H9 (cell line): ENCODE measurements around the gene SLC6A19. TPM values are rescaled to one million over a fixed set of nuclear protein-coding genes. Genes with fewer than 3 reads are reported as not detected.
A peak's percentile ranks its signal among the peaks of the same experiment; 100 is the strongest.

Experiments used
- DNase-seq: peaks from one replicate; pipeline ENCODE4 v3.0.0-alpha.2; 2017
- H2AFZ ChIP-seq: one replicate; pipeline ENCODE4 v1.6.1; 2013; ENCODE audit warnings: mild to moderate bottlenecking, low read length, control low read depth, moderate library complexity
- H2AK5ac ChIP-seq: 2 replicates; pipeline ENCODE4 v1.6.1; 2013; ENCODE audit warnings: low read length, control low read depth, mixed read lengths; ENCODE audit not compliant: insufficient read length
- H2BK120ac ChIP-seq: one replicate; pipeline ENCODE4 v1.6.1; 2013; ENCODE audit warnings: low read depth, mild to moderate bottlenecking, low read length, control low read depth, inconsistent platforms; ENCODE audit not compliant: poor library complexity, severe bottlenecking
- H2BK12ac ChIP-seq: 2 replicates; pipeline ENCODE4 v1.6.1; 2013; ENCODE audit warnings: low read length, control low read depth, mixed read lengths, low read depth; ENCODE audit not compliant: insufficient read length
- H2BK15ac ChIP-seq: 2 replicates; pipeline ENCODE4 v1.6.1; 2013; ENCODE audit warnings: low read depth, low read length, control low read depth
- H2BK20ac ChIP-seq: one replicate; pipeline ENCODE4 v1.6.1; 2013; ENCODE audit warnings: low read depth, mild to moderate bottlenecking, low read length, control low read depth, inconsistent platforms; ENCODE audit not compliant: poor library complexity, severe bottlenecking
- H2BK5ac ChIP-seq: 2 replicates; pipeline ENCODE4 v1.6.1; 2013; ENCODE audit warnings: low read length, control low read depth, mixed read lengths; ENCODE audit not compliant: insufficient read length
- H3K14ac ChIP-seq: 2 replicates; pipeline ENCODE4 v1.6.1; 2013; ENCODE audit warnings: low read length, control low read depth; ENCODE audit not compliant: insufficient read depth
- H3K18ac ChIP-seq: 2 replicates; pipeline ENCODE4 v1.6.1; 2013; ENCODE audit warnings: low read depth, mild to moderate bottlenecking, mixed read lengths, low read length, control low read depth; ENCODE audit not compliant: insufficient read length
- H3K23ac ChIP-seq: 2 replicates; pipeline ENCODE4 v1.6.1; 2013; ENCODE audit warnings: low read length, control low read depth, mixed read lengths, low read depth; ENCODE audit not compliant: insufficient read length
- H3K23me2 ChIP-seq: 2 replicates; pipeline ENCODE4 v1.6.1; 2013; ENCODE audit warnings: low read depth, mild to moderate bottlenecking, mixed read lengths, low read length, control low read depth; ENCODE audit not compliant: insufficient read length, poor library complexity, severe bottlenecking
- H3K27ac ChIP-seq: 2 replicates; pipeline ENCODE4 v1.5.1; 2013; ENCODE audit warnings: low read length, control low read depth, mixed read lengths, low read depth; ENCODE audit not compliant: insufficient read length
- H3K27me3 ChIP-seq: 2 replicates; pipeline ENCODE4 v1.6.1; 2013; ENCODE audit warnings: low read length, control low read depth, inconsistent platforms; ENCODE audit not compliant: insufficient read depth
- H3K4ac ChIP-seq: 2 replicates; pipeline ENCODE4 v1.6.1; 2013; ENCODE audit warnings: low read depth, mild to moderate bottlenecking, control low read depth, inconsistent platforms, low read length, moderate library complexity
- H3K4me1 ChIP-seq: 2 replicates; pipeline ENCODE4 v1.6.1; 2013; ENCODE audit warnings: low read length, control low read depth, inconsistent platforms; ENCODE audit not compliant: insufficient read depth
- H3K4me2 ChIP-seq: 2 replicates; pipeline ENCODE4 v1.6.1; 2013; ENCODE audit warnings: low read length, control low read depth, mixed read lengths; ENCODE audit not compliant: insufficient read length, insufficient read depth
- H3K56ac ChIP-seq: 2 replicates; pipeline ENCODE4 v1.6.1; 2013; ENCODE audit warnings: low read depth, mild to moderate bottlenecking, mixed read lengths, low read length, control low read depth; ENCODE audit not compliant: insufficient read length
- H3K79me1 ChIP-seq: 2 replicates; pipeline ENCODE4 v1.6.1; 2013; ENCODE audit warnings: low read depth, mild to moderate bottlenecking, moderate library complexity, low read length, control low read depth, inconsistent platforms; ENCODE audit not compliant: insufficient read depth, poor library complexity, severe bottlenecking
- H3K79me2 ChIP-seq: 2 replicates; pipeline ENCODE4 v1.6.1; 2013; ENCODE audit warnings: low read length, control low read depth, inconsistent platforms; ENCODE audit not compliant: insufficient read depth
- H3K9ac ChIP-seq: 2 replicates; pipeline ENCODE4 v1.6.1; 2013; ENCODE audit warnings: low read length, control low read depth, mixed read lengths; ENCODE audit not compliant: insufficient read length; ENCODE audit errors: extremely low read depth
- H3K9me3 ChIP-seq: one replicate; pipeline ENCODE4 v1.6.1; 2013; ENCODE audit warnings: low read depth, low read length, inconsistent platforms; ENCODE audit not compliant: control insufficient read depth
- H3T11ph ChIP-seq: one replicate; pipeline ENCODE4 v1.6.1; 2013; ENCODE audit warnings: mild to moderate bottlenecking, low read length, control low read depth, inconsistent platforms
- H4K20me1 ChIP-seq: one replicate; pipeline ENCODE4 v1.6.1; 2013; ENCODE audit not compliant: control insufficient read depth, insufficient read length, insufficient read depth
- H4K5ac ChIP-seq: 2 replicates; pipeline ENCODE4 v1.6.1; 2013; ENCODE audit warnings: low read depth, mild to moderate bottlenecking, mixed read lengths, low read length, control low read depth; ENCODE audit not compliant: insufficient read length
- H4K8ac ChIP-seq: replicated peaks from 2 replicates; pipeline ENCODE4 v1.6.1; 2013; ENCODE audit warnings: low read length, control low read depth, mixed read lengths, low read depth; ENCODE audit not compliant: insufficient read length
- H4K91ac ChIP-seq: 2 replicates; pipeline ENCODE4 v1.6.1; 2013; ENCODE audit warnings: low read depth, mild to moderate bottlenecking, moderate library complexity, mixed read lengths, low read length, control low read depth; ENCODE audit not compliant: insufficient read length
- H3K27ac Mint-ChIP-seq, 3 experiments: 2 replicates in 2 of 3; 3 replicates in 1 of 3; pipeline ENCODE4 v1.8.0; 2020 to 2021; ENCODE audit warnings: mixed read lengths in 3 of 3, mild to moderate bottlenecking in 1 of 3, moderate library complexity in 1 of 3
- H3K27me3 Mint-ChIP-seq: 2 replicates; pipeline ENCODE4 v1.8.0; 2021; ENCODE audit warnings: low read depth, mild to moderate bottlenecking, moderate library complexity, mixed read lengths
- H3K36me3 Mint-ChIP-seq, 3 experiments: 2 replicates in 2 of 3; 3 replicates in 1 of 3; pipeline ENCODE4 v1.8.0; 2020 to 2021; ENCODE audit warnings: low read depth in 3 of 3, mixed read lengths in 3 of 3; ENCODE audit not compliant: insufficient read depth in 1 of 3
- H3K4me1 Mint-ChIP-seq, 2 experiments: 2 replicates each; pipeline ENCODE4 v1.8.0; 2020; ENCODE audit warnings: mixed read lengths in 2 of 2
- H3K4me3 Mint-ChIP-seq, 2 experiments: 2 replicates in 1 of 2; 3 replicates in 1 of 2; pipeline ENCODE4 v1.8.0; 2020 to 2021; ENCODE audit warnings: mild to moderate bottlenecking in 2 of 2, mixed read lengths in 2 of 2, moderate library complexity in 1 of 2
- H3K9me3 Mint-ChIP-seq, 2 experiments: 2 replicates in 1 of 2; 3 replicates in 1 of 2; pipeline ENCODE4 v1.8.0; 2020; ENCODE audit warnings: mild to moderate bottlenecking in 2 of 2, mixed read lengths in 2 of 2, moderate library complexity in 1 of 2
- WGBS: extraction: QIAGEN DNeasy Blood & Tissue Kit; methylation state at CpG from one replicate; pipeline ENCODE4 v1.1.7; 2013; ENCODE audit warnings: missing lambda C conversion rate, low lambda C conversion rate, mixed read lengths; ENCODE audit not compliant: insufficient read length; ENCODE audit errors: extremely low coverage; 5-methylcytosine and 5-hydroxymethylcytosine counted together
- total RNA-seq: library from RNA; stranded (reverse); gene quantifications from 2 replicates; pipeline ENCODE4 v1.2.1, GENCODE V29; 2021
- TF ChIP-seq, protein P1 (sequence below): fragments of 200-600 bp; sonication (generic); conservative IDR thresholded peaks from 3 replicates; pipeline ENCODE4 v1.8.0; 2021; ENCODE audit warnings: antibody characterized with exemption, mild to moderate bottlenecking

The SLC6A19 gene
- total RNA-seq, 1 experiment from 2014 or later: not detected

DNA sequence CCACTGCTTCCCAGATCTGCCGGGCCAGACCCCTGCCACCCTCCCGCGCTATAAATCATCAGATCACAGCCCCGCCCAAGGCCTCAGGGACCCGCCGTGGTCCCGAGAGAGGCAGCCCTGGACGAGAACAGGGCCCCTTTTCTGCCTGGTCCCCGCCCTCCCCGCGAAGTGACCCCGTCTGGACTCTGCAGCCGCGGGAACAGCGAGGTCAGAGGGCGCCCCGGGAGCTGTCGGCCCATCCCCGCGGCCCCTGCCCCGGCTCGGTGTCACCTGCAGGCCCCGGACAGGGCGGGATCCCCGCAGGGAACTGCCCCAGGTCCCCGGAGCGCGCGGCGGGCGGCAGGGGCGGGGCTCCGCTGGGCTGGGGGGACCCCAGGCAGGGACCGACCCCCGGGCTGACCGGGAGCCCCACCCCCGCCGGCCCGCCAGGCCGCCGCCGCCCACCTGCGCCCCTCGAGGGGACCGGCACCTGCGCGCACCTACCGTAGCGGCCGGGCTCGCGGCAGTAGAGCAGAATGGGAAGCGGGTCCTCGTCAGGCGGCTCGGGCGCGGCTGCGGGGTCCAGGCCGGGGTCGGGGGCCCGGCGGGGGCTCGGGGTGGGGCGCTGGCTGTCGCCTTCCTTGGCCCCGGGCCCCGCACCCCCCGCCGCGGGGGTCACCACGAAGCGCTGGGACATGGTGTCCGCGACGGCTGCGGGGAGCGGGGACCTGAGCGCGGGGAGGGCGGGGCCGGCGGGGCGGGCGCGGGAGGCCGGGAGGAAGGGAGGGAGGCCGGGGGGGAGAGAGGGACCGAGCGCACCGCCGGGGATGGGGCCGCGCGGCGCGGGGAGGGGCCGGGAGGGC, 46.0 kb upstream of the SLC6A19 start:
- Histone ChIP-seq H3K27me3 (peaks cover 14% of the 10 kb centered on the region; the same call in 1 of the 2 replicates), H3K9me3 (no peaks in the 10 kb centered on the region), H2BK15ac (no peak overlapping the region), H3K4ac (no peak overlapping the region), H3K23ac (no peak overlapping the region), H3K4me2 (peak overlapping the region; percentile 37), H3K27ac (no peak overlapping the region), H4K20me1 (no peaks in the 10 kb centered on the region), H3K4me1 (no peaks in the 10 kb centered on the region), H2AK5ac (no peak overlapping the region), H3K79me1 (no peaks in the 10 kb centered on the region), H4K91ac (no peak overlapping the region), H3K18ac (no peak overlapping the region), H3K14ac (no peak overlapping the region), H4K5ac (no peak overlapping the region), H2BK12ac (no peak overlapping the region), H3K79me2 (no peaks in the 10 kb centered on the region), H2BK20ac (no peak overlapping the region), H3K23me2 (no peaks in the 10 kb centered on the region), H3T11ph (no peak overlapping the region), H2BK5ac (no peak overlapping the region), H3K56ac (no peak overlapping the region), H4K8ac (no peak overlapping the region), H2AFZ (no peak overlapping the region), H3K9ac (no peak overlapping the region), H2BK120ac (no peak overlapping the region)
- Mint-ChIP-seq H3K27ac (no peak overlapping the region), H3K4me1 (peaks cover 7 to 21% of the 10 kb centered on the region in 2 experiments), H3K9me3 (peaks cover 8 to 13% of the 10 kb centered on the region in 2 experiments), H3K36me3 (peaks cover 0 to 10% (median 0%) of the 10 kb centered on the region in 3 experiments; a peak in 4 of 7 replicates), H3K4me3 (peak overlapping the region; percentile 32 to 66; a peak in 4 of 5 replicates), H3K27me3 (peaks cover 73% of the 10 kb centered on the region)
- TF ChIP-seq, protein P1, sequence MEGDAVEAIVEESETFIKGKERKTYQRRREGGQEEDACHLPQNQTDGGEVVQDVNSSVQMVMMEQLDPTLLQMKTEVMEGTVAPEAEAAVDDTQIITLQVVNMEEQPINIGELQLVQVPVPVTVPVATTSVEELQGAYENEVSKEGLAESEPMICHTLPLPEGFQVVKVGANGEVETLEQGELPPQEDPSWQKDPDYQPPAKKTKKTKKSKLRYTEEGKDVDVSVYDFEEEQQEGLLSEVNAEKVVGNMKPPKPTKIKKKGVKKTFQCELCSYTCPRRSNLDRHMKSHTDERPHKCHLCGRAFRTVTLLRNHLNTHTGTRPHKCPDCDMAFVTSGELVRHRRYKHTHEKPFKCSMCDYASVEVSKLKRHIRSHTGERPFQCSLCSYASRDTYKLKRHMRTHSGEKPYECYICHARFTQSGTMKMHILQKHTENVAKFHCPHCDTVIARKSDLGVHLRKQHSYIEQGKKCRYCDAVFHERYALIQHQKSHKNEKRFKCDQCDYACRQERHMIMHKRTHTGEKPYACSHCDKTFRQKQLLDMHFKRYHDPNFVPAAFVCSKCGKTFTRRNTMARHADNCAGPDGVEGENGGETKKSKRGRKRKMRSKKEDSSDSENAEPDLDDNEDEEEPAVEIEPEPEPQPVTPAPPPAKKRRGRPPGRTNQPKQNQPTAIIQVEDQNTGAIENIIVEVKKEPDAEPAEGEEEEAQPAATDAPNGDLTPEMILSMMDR: no peak
- DNase-seq: no peak
- WGBS: no CpG with 5 or more reads among the region's 98 CpGs
